Measurements from ENCODE around the gene GALNT10.

The GALNT10 gene

GRCh38 chr5:154406231-154406630 lies 215.7 kb downstream of the GALNT10 start:
- H3K36me3 ChIP-seq = peaks cover 1 to 16% (median 10%) of the 10 kb centered on the region in 11 experiments; a peak in 12 of 22 replicates
- no peaks in the 10 kb centered on the region for H3K27me3 ChIP-seq
- peaks cover 0 to 4% (median 0%) of the 10 kb centered on the region in 11 experiments; a peak in 1 of 22 replicates for H4K20me1 ChIP-seq
- no peaks in the 10 kb centered on the region for H3K9me3 ChIP-seq (replicated peaks in 1 of 11)
- H3K4me2 ChIP-seq = no peak overlapping the region
- TF ChIP-seq Cebpa-rat (IDR thresholded peaks at IDR 0.05) = no peak
- no peak overlapping the region for H3K4me3 ChIP-seq
- no peak overlapping the region for H3K9ac ChIP-seq
- peaks cover 0 to 11% (median 8%) of the 10 kb centered on the region in 10 experiments; a peak in 13 of 20 replicates for H3K4me1 ChIP-seq
- no peak overlapping the region for H3K27ac ChIP-seq

GRCh38 chr5:154406826-154407225 lies 216.3 kb downstream of the GALNT10 start:
- Histone ChIP-seq H3K4me3 (no peak overlapping the region), H3K4me2 (no peak overlapping the region), H3K27ac (no peak overlapping the region), H3K9ac (no peak overlapping the region), H3K36me3 (peaks cover 7 to 22% (median 16%) of the 10 kb centered on the region in 11 experiments; a peak in 15 of 22 replicates), H3K27me3 (no peaks in the 10 kb centered on the region), H4K20me1 (no peaks in the 10 kb centered on the region; a peak in 1 of 22 replicates), H3K4me1 (peaks cover 0 to 11% (median 8%) of the 10 kb centered on the region in 10 experiments; a peak in 13 of 20 replicates), H3K9me3 (replicated peaks in 1 of 11) (no peaks in the 10 kb centered on the region)
- TF ChIP-seq Cebpa-rat (IDR thresholded peaks at IDR 0.05) = no peak

DNA sequence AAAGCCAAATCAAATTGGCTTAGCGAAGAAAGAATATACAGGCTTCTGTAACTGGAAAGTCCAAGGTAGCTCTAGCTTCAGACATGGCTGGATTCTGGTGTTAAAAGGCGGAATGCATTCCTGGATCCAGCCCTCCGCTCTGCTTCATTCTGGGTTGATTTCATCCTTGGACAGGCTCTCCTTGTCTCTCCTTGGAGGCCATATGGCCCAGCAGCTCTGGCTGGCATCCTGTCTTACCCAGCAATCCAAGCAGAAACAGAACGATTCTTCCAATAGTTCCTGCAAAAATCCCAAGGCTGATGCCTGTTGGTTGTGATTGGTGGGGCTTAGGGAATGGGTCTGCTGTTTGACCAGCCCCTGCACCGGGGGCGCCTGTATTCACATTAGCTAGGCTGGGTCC lies 218.3 kb downstream of the GALNT10 start:
- no peaks in the 10 kb centered on the region for H3K27me3 ChIP-seq
- no peak overlapping the region for H3K4me3 ChIP-seq
- H3K36me3 ChIP-seq = peaks cover 9 to 39% (median 25%) of the 10 kb centered on the region in 11 experiments; a peak in 16 of 22 replicates
- no peaks in the 10 kb centered on the region for H3K9me3 ChIP-seq (replicated peaks in 1 of 11)
- H4K20me1 ChIP-seq = no peaks in the 10 kb centered on the region; a peak in 1 of 22 replicates
- TF ChIP-seq Cebpa-rat (IDR thresholded peaks at IDR 0.05) = no peak
- no peak overlapping the region for H3K9ac ChIP-seq
- no peak overlapping the region for H3K4me2 ChIP-seq
- H3K27ac ChIP-seq = no peak overlapping the region
- H3K4me1 ChIP-seq = peaks cover 0 to 11% (median 8%) of the 10 kb centered on the region in 10 experiments; a peak in 13 of 20 replicates

GRCh38 chr5:154409230-154409840 lies 218.8 kb downstream of the GALNT10 start:
- Histone ChIP-seq H3K9ac (no peak overlapping the region), H3K4me1 (peaks cover 0 to 11% (median 8%) of the 10 kb centered on the region in 10 experiments; a peak in 13 of 20 replicates), H3K4me2 (no peak overlapping the region), H3K27me3 (no peaks in the 10 kb centered on the region), H3K9me3 (replicated peaks in 1 of 11) (no peaks in the 10 kb centered on the region), H4K20me1 (no peaks in the 10 kb centered on the region; a peak in 1 of 22 replicates), H3K4me3 (no peak overlapping the region), H3K36me3 (peaks cover 9 to 44% (median 25%) of the 10 kb centered on the region in 11 experiments; a peak in 16 of 22 replicates), H3K27ac (no peak overlapping the region)
- no peak for TF ChIP-seq Cebpa-rat (IDR thresholded peaks at IDR 0.05)

DNA sequence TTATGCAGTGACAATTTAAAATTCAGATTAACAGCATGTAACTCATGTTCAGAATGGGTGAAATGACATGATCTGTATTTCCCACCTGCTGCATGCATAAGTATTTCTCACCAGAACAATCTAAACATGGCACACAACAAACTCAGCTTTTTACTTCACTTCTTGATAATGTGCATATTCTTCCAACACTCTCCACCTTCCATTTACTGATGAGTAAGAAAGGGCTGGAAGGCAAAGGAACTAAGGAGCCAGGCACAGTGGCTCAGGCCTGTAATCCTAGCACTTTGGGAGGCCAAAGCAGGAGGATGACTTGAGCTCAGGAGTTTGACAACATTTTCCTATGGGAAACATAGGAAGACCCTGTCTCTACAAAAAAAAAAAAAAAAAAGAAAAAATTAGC lies 219.5 kb downstream of the GALNT10 start:
- Histone ChIP-seq H3K4me1 (peaks cover 0 to 9% (median 5%) of the 10 kb centered on the region in 10 experiments; a peak in 13 of 20 replicates), H3K9me3 (replicated peaks in 1 of 11) (no peaks in the 10 kb centered on the region), H3K27me3 (no peaks in the 10 kb centered on the region), H4K20me1 (no peaks in the 10 kb centered on the region; a peak in 1 of 22 replicates), H3K36me3 (peaks cover 9 to 50% (median 25%) of the 10 kb centered on the region in 11 experiments; a peak in 16 of 22 replicates), H3K27ac (no peak overlapping the region), H3K4me2 (no peak overlapping the region), H3K9ac (no peak overlapping the region), H3K4me3 (no peak overlapping the region)
- TF ChIP-seq Cebpa-rat (IDR thresholded peaks at IDR 0.05) = no peak

- no peak overlapping the region for H3K4me3 ChIP-seq
- no peaks in the 10 kb centered on the region for H3K27me3 ChIP-seq
- H3K4me2 ChIP-seq = no peak overlapping the region
- H3K9me3 ChIP-seq (replicated peaks in 1 of 11) = no peaks in the 10 kb centered on the region
- TF ChIP-seq Cebpa-rat (IDR thresholded peaks at IDR 0.05) = no peak
- no peak overlapping the region for H3K27ac ChIP-seq
- H3K9ac ChIP-seq = no peak overlapping the region
- H4K20me1 ChIP-seq = no peaks in the 10 kb centered on the region; a peak in 1 of 22 replicates
- H3K4me1 ChIP-seq = peaks cover 0 to 6% (median 3%) of the 10 kb centered on the region in 10 experiments; a peak in 12 of 20 replicates
- peaks cover 9 to 54% (median 25%) of the 10 kb centered on the region in 11 experiments; a peak in 16 of 22 replicates for H3K36me3 ChIP-seq
Observed at GRCh38 chr5:154410786-154411185, 220.3 kb downstream of the GALNT10 start.

- Histone ChIP-seq H4K20me1 (no peaks in the 10 kb centered on the region; a peak in 1 of 22 replicates), H3K9me3 (replicated peaks in 1 of 11) (no peaks in the 10 kb centered on the region), H3K4me1 (peaks cover 0 to 10% (median 6%) of the 10 kb centered on the region in 10 experiments; a peak in 14 of 20 replicates), H3K27me3 (no peaks in the 10 kb centered on the region), H3K4me2 (no peak overlapping the region), H3K27ac (no peak overlapping the region), H3K36me3 (peaks cover 9 to 58% (median 25%) of the 10 kb centered on the region in 11 experiments; a peak in 16 of 22 replicates), H3K4me3 (no peak overlapping the region), H3K9ac (no peak overlapping the region)
- no peak for TF ChIP-seq Cebpa-rat (IDR thresholded peaks at IDR 0.05)
Observed at GRCh38 chr5:154411338-154411737, 220.8 kb downstream of the GALNT10 start.

GRCh38 chr5:154412316-154412715 lies 221.8 kb downstream of the GALNT10 start:
- H3K27ac ChIP-seq = no peak overlapping the region
- peaks cover 0 to 19% (median 15%) of the 10 kb centered on the region in 10 experiments; a peak in 16 of 20 replicates for H3K4me1 ChIP-seq
- peaks cover 9 to 65% (median 25%) of the 10 kb centered on the region in 11 experiments; a peak in 16 of 22 replicates for H3K36me3 ChIP-seq
- H3K27me3 ChIP-seq = no peaks in the 10 kb centered on the region
- H4K20me1 ChIP-seq = peaks cover 0 to 8% (median 0%) of the 10 kb centered on the region in 11 experiments; a peak in 3 of 22 replicates
- no peak overlapping the region for H3K4me2 ChIP-seq
- no peaks in the 10 kb centered on the region for H3K9me3 ChIP-seq (replicated peaks in 1 of 11)
- H3K9ac ChIP-seq = no peak overlapping the region
- TF ChIP-seq Cebpa-rat (IDR thresholded peaks at IDR 0.05) = no peak
- H3K4me3 ChIP-seq = no peak overlapping the region

- no peak overlapping the region for H3K27ac ChIP-seq
- no peaks in the 10 kb centered on the region for H3K27me3 ChIP-seq
- H3K9me3 ChIP-seq (replicated peaks in 1 of 11) = no peaks in the 10 kb centered on the region
- no peak overlapping the region for H3K4me2 ChIP-seq
- no peak overlapping the region for H3K4me3 ChIP-seq
- peaks cover 9 to 71% (median 25%) of the 10 kb centered on the region in 11 experiments; a peak in 17 of 22 replicates for H3K36me3 ChIP-seq
- no peak overlapping the region for H3K9ac ChIP-seq
- peaks cover 0 to 13% (median 0%) of the 10 kb centered on the region in 11 experiments; a peak in 3 of 22 replicates for H4K20me1 ChIP-seq
- no peak for TF ChIP-seq Cebpa-rat (IDR thresholded peaks at IDR 0.05)
- peaks cover 0 to 21% (median 16%) of the 10 kb centered on the region in 10 experiments; a peak in 14 of 20 replicates for H3K4me1 ChIP-seq
Observed at GRCh38 chr5:154412925-154413324, 222.4 kb downstream of the GALNT10 start.
